ENCODE data around the gene EGFL7.

Gene EGFL7

GRCh38 chr9:136720251-136720897 is 57.7 kb downstream of the EGFL7 start:
- no peak for DNase-seq

- no peak for DNase-seq
These were observed 58.2 kb downstream of the EGFL7 start for GRCh38 chr9:136720898-136721338.

GRCh38 chr9:136721339-136722092 is 58.8 kb downstream of the EGFL7 start:
- DNase-seq: no peak

Measured in Kasumi-1 (cell line).